WTC11 (cell line): ENCODE data around the gene CCL2. TPM values are rescaled to one million over a fixed set of nuclear protein-coding genes. Genes with fewer than 3 reads are reported as not detected.

Source experiments
- ATAC-seq: fragments of 200-7000 bp; cut with Tn5 transposase; 2 replicates; pipeline ENCODE4 v1.10.0; 2021; ENCODE audit warnings: mild to moderate bottlenecking, moderate library complexity
- CTCF ChIA-PET: fragments of 300-600 bp; sonication (Branson Sonifier 250); formaldehyde crosslinking; loops from one replicate; lab custom pipeline; 2021; ENCODE audit warnings: antibody characterized with exemption; lab: Charles Lee
- POLR2A ChIA-PET: fragments of 350-600 bp; sonication (Branson Sonifier 250); formaldehyde crosslinking; loops from one replicate; lab custom pipeline; 2021; ENCODE audit warnings: antibody characterized with exemption; lab: Charles Lee
- DNase-seq: peaks from one replicate; pipeline ENCODE4 v3.0.0; 2021; ENCODE audit warnings: low spot score
- H3K27ac Mint-ChIP-seq: 2 replicates; pipeline ENCODE4 v1.8.0; 2021; ENCODE audit warnings: mixed read lengths
- H3K27me3 Mint-ChIP-seq: 2 replicates; pipeline ENCODE4 v1.8.0; 2021; ENCODE audit warnings: low read depth, mild to moderate bottlenecking, moderate library complexity, mixed read lengths
- H3K36me3 Mint-ChIP-seq: 2 replicates; pipeline ENCODE4 v1.8.0; 2021; ENCODE audit warnings: mixed read lengths
- H3K4me1 Mint-ChIP-seq: 2 replicates; pipeline ENCODE4 v1.8.0; 2022; ENCODE audit warnings: mixed read lengths
- H3K4me3 Mint-ChIP-seq: 2 replicates; pipeline ENCODE4 v1.8.0; 2021; ENCODE audit warnings: mild to moderate bottlenecking, moderate library complexity, mixed read lengths
- H3K9me3 Mint-ChIP-seq: 2 replicates; pipeline ENCODE4 v1.8.0; 2021; ENCODE audit warnings: mixed read lengths
- ATF3 ChIP-seq: sonication (generic); formaldehyde crosslinking; conservative IDR thresholded peaks from 2 replicates; pipeline ENCODE4 v1.8.1; 2022; ENCODE audit warnings: mild to moderate bottlenecking, missing genetic modification reagents
- FOXP1 ChIP-seq: sonication (generic); formaldehyde crosslinking; IDR thresholded peaks from 2 replicates; pipeline ENCODE4 v1.8.0; 2022; ENCODE audit warnings: missing genetic modification reagents, mild to moderate bottlenecking, moderate library complexity, borderline replicate concordance
- KAT7 ChIP-seq: sonication (generic); formaldehyde crosslinking; IDR thresholded peaks from 2 replicates; pipeline ENCODE4 v1.8.1; 2023; ENCODE audit warnings: missing genetic modification reagents, mild to moderate bottlenecking, borderline replicate concordance
- NFYB ChIP-seq: sonication (generic); formaldehyde crosslinking; conservative IDR thresholded peaks from 2 replicates; pipeline ENCODE4 v1.8.0; 2022; ENCODE audit warnings: low read depth, missing genetic modification reagents
- NR2C2 ChIP-seq: sonication (generic); formaldehyde crosslinking; IDR thresholded peaks from 2 replicates; pipeline ENCODE4 v1.8.0; 2022; ENCODE audit warnings: mild to moderate bottlenecking, missing genetic modification reagents
- SOX15 ChIP-seq: fragments of 250-450 bp; sonication (Bioruptor Pico); IDR thresholded peaks from 2 replicates; pipeline ENCODE4 v1.9.0; 2021; ENCODE audit warnings: mild to moderate bottlenecking
- TEAD4 ChIP-seq: sonication (generic); formaldehyde crosslinking; IDR thresholded peaks from 2 replicates; pipeline ENCODE4 v1.8.0; 2022; ENCODE audit warnings: mild to moderate bottlenecking, missing genetic modification reagents
- ZBTB21 ChIP-seq: sonication (generic); formaldehyde crosslinking; IDR thresholded peaks from 2 replicates; pipeline ENCODE4 v1.8.1; 2023; ENCODE audit warnings: mild to moderate bottlenecking, missing genetic modification reagents, borderline replicate concordance
- ZNF138 ChIP-seq: sonication (generic); formaldehyde crosslinking; conservative IDR thresholded peaks from 2 replicates; pipeline ENCODE4 v1.8.1; 2022; ENCODE audit warnings: mild to moderate bottlenecking, moderate library complexity, missing genetic modification reagents
- ZNF317 ChIP-seq: sonication (generic); formaldehyde crosslinking; IDR thresholded peaks from 2 replicates; pipeline ENCODE4 v1.8.1; 2023; ENCODE audit warnings: low read depth, mild to moderate bottlenecking, moderate library complexity, missing genetic modification reagents, borderline replicate concordance
- ZNF416 ChIP-seq: fragments of 250-450 bp; sonication (Bioruptor Pico); IDR thresholded peaks from 2 replicates; pipeline ENCODE4 v1.9.0; 2021; ENCODE audit warnings: mild to moderate bottlenecking, inconsistent platforms
- total RNA-seq: library from RNA; stranded (reverse); gene quantifications from 3 replicates; pipeline ENCODE4 v1.2.3, GENCODE V29; 2021
- TF ChIP-seq, protein P1 (sequence below): sonication (generic); formaldehyde crosslinking; IDR thresholded peaks from 2 replicates; pipeline ENCODE4 v1.8.1; 2023; ENCODE audit warnings: mild to moderate bottlenecking, missing genetic modification reagents
- TF ChIP-seq, protein P2 (sequence below): sonication (generic); formaldehyde crosslinking; IDR thresholded peaks from 2 replicates; pipeline ENCODE4 v1.8.0; 2023; ENCODE audit warnings: missing genetic modification reagents, mild to moderate bottlenecking, borderline replicate concordance
- TF ChIP-seq, protein P3 (sequence below): fragments of 250-450 bp; sonication (Bioruptor Pico); IDR thresholded peaks from 2 replicates; pipeline ENCODE4 v1.8.0; 2021; ENCODE audit warnings: mild to moderate bottlenecking
- TF ChIP-seq, protein P4 (sequence below): sonication (generic); formaldehyde crosslinking; IDR thresholded peaks from 2 replicates; pipeline ENCODE4 v1.8.0; 2022; ENCODE audit warnings: mild to moderate bottlenecking, missing genetic modification reagents
- TF ChIP-seq, protein P5 (sequence below): sonication (generic); formaldehyde crosslinking; IDR thresholded peaks from 2 replicates; pipeline ENCODE4 v1.8.1; 2023; ENCODE audit warnings: mild to moderate bottlenecking, missing genetic modification reagents

Gene CCL2
- total RNA-seq, 1 experiment from 2014 or later = 5.3 TPM

DNA sequence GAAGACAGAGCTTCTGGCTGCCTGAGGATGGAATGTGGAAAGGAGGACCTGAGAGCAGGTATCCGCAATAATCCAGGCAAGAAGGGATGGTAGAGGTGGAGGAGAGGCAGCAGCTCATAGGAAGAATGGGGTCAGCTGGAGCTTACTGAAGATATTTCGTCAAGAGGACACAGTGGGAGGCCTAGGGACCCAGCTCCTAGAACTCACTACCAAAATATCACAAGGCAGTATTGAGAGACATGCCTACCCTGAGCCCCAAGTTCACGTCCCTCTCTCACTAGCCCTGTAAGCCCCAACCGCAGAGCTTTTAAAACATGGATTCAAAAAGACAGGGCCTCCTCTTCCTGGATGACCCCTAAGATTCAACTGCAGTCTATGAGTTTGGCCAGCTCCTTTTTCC is 50.0 kb downstream of the CCL2 start (continued):
- no peak for TF ChIP-seq NR2C2 (CRISPR knock-in tag)
- no peak for TF ChIP-seq NFYB (CRISPR knock-in tag)
- no peak for TF ChIP-seq ZBTB21 (CRISPR knock-in tag)
- no peak for TF ChIP-seq KAT7

GRCh38 chr17:34305606-34306005 is 50.5 kb downstream of the CCL2 start:
- CTCF ChIA-PET = interaction anchor here (0.9 to 12.7 kb wide), 7 partner anchors 12 to 273 kb away, joined by 3 to 166 read pairs (median 7); partner anchors contain the start of genes CCL1 and CCL7
- TF ChIP-seq, protein P1, sequence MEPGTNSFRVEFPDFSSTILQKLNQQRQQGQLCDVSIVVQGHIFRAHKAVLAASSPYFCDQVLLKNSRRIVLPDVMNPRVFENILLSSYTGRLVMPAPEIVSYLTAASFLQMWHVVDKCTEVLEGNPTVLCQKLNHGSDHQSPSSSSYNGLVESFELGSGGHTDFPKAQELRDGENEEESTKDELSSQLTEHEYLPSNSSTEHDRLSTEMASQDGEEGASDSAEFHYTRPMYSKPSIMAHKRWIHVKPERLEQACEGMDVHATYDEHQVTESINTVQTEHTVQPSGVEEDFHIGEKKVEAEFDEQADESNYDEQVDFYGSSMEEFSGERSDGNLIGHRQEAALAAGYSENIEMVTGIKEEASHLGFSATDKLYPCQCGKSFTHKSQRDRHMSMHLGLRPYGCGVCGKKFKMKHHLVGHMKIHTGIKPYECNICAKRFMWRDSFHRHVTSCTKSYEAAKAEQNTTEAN = no peak
- TF ChIP-seq, protein P2, sequence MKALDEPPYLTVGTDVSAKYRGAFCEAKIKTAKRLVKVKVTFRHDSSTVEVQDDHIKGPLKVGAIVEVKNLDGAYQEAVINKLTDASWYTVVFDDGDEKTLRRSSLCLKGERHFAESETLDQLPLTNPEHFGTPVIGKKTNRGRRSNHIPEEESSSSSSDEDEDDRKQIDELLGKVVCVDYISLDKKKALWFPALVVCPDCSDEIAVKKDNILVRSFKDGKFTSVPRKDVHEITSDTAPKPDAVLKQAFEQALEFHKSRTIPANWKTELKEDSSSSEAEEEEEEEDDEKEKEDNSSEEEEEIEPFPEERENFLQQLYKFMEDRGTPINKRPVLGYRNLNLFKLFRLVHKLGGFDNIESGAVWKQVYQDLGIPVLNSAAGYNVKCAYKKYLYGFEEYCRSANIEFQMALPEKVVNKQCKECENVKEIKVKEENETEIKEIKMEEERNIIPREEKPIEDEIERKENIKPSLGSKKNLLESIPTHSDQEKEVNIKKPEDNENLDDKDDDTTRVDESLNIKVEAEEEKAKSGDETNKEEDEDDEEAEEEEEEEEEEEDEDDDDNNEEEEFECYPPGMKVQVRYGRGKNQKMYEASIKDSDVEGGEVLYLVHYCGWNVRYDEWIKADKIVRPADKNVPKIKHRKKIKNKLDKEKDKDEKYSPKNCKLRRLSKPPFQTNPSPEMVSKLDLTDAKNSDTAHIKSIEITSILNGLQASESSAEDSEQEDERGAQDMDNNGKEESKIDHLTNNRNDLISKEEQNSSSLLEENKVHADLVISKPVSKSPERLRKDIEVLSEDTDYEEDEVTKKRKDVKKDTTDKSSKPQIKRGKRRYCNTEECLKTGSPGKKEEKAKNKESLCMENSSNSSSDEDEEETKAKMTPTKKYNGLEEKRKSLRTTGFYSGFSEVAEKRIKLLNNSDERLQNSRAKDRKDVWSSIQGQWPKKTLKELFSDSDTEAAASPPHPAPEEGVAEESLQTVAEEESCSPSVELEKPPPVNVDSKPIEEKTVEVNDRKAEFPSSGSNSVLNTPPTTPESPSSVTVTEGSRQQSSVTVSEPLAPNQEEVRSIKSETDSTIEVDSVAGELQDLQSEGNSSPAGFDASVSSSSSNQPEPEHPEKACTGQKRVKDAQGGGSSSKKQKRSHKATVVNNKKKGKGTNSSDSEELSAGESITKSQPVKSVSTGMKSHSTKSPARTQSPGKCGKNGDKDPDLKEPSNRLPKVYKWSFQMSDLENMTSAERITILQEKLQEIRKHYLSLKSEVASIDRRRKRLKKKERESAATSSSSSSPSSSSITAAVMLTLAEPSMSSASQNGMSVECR (CRISPR knock-in tag) = no peak
- TF ChIP-seq ATF3 (CRISPR knock-in tag) (no peak), ZNF416 (CRISPR knock-in tag) (no peak), ZNF317 (CRISPR knock-in tag) (no peak), ZNF138 (CRISPR knock-in tag) (no peak), TEAD4 (CRISPR knock-in tag) (no peak)
- TF ChIP-seq, protein P3, sequence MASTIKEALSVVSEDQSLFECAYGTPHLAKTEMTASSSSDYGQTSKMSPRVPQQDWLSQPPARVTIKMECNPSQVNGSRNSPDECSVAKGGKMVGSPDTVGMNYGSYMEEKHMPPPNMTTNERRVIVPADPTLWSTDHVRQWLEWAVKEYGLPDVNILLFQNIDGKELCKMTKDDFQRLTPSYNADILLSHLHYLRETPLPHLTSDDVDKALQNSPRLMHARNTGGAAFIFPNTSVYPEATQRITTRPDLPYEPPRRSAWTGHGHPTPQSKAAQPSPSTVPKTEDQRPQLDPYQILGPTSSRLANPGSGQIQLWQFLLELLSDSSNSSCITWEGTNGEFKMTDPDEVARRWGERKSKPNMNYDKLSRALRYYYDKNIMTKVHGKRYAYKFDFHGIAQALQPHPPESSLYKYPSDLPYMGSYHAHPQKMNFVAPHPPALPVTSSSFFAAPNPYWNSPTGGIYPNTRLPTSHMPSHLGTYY = no peak
- TF ChIP-seq, all 79 proteins: peak for 0
- Mint-ChIP-seq H3K4me3 (no peak overlapping the region), H3K27me3 (peaks cover 4% of the 10 kb centered on the region; the same call in 1 of the 2 replicates), H3K4me1 (peaks cover 5% of the 10 kb centered on the region), H3K27ac (no peak overlapping the region), H3K9me3 (no peaks in the 10 kb centered on the region), H3K36me3 (no peaks in the 10 kb centered on the region)
- POLR2A ChIA-PET = no interaction called here
- ATAC-seq = no peak
- DNase-seq = no peak

GRCh38 chr17:34306466-34306865 is 51.4 kb downstream of the CCL2 start:
- Mint-ChIP-seq H3K4me3 (no peak overlapping the region), H3K36me3 (no peaks in the 10 kb centered on the region), H3K27me3 (no peaks in the 10 kb centered on the region; the same call in 1 of the 2 replicates), H3K9me3 (no peaks in the 10 kb centered on the region), H3K4me1 (peaks cover 5% of the 10 kb centered on the region), H3K27ac (no peak overlapping the region)
- ChIA-PET POLR2A (interaction anchor here (0.9 kb wide), 1 partner anchor 104 kb away, joined by 3 read pairs; no protein-coding TSS in a partner anchor), CTCF (interaction anchor here (0.6 to 12.7 kb wide), 22 partner anchors 8 to 556 kb away, joined by 3 to 166 read pairs (median 3); partner anchors contain the start of genes CCL1 and CCL7)
- ATAC-seq (peak; percentile 98), DNase-seq (peak; percentile 51)
- TF ChIP-seq SOX15 (CRISPR knock-in tag) (no peak), FOXP1 (CRISPR knock-in tag) (no peak), ATF3 (CRISPR knock-in tag) (no peak)
- TF ChIP-seq, protein P4, sequence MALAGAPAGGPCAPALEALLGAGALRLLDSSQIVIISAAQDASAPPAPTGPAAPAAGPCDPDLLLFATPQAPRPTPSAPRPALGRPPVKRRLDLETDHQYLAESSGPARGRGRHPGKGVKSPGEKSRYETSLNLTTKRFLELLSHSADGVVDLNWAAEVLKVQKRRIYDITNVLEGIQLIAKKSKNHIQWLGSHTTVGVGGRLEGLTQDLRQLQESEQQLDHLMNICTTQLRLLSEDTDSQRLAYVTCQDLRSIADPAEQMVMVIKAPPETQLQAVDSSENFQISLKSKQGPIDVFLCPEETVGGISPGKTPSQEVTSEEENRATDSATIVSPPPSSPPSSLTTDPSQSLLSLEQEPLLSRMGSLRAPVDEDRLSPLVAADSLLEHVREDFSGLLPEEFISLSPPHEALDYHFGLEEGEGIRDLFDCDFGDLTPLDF (CRISPR knock-in tag) = no peak
- TF ChIP-seq, protein P2 (CRISPR knock-in tag) = no peak
- TF ChIP-seq, protein P5, sequence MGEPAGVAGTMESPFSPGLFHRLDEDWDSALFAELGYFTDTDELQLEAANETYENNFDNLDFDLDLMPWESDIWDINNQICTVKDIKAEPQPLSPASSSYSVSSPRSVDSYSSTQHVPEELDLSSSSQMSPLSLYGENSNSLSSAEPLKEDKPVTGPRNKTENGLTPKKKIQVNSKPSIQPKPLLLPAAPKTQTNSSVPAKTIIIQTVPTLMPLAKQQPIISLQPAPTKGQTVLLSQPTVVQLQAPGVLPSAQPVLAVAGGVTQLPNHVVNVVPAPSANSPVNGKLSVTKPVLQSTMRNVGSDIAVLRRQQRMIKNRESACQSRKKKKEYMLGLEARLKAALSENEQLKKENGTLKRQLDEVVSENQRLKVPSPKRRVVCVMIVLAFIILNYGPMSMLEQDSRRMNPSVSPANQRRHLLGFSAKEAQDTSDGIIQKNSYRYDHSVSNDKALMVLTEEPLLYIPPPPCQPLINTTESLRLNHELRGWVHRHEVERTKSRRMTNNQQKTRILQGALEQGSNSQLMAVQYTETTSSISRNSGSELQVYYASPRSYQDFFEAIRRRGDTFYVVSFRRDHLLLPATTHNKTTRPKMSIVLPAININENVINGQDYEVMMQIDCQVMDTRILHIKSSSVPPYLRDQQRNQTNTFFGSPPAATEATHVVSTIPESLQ (CRISPR knock-in tag) = no peak
